ENCODE data around the gene KMT2C. TPM values are rescaled to one million over a fixed set of nuclear protein-coding genes. Genes with fewer than 3 reads are reported as not detected.

The KMT2C gene
- total and polyA plus RNA-seq, 10 of the 15 experiments (the other 5 are each of a cell fraction or from before 2014, with no cell fraction given), result 3.3 to 45.2 (median 19.2) TPM

- ChIA-PET POLR2A (no interaction called here), CTCF (no interaction called here), SMC1A (ENCODE audit: uncharacterized antibody, unreplicated experiment) (no interaction called here), RAD21 (ENCODE audit: unreplicated experiment) (no interaction called here)
- Histone ChIP-seq H3K4me1 (ENCODE audit: control insufficient read depth, insufficient read depth, low read length) (no peaks in the 10 kb centered on the region), H3K36me3 (ENCODE audit: control insufficient read depth in 2 of 2, insufficient read depth in 2 of 2, low read length in 1 of 2) (no peaks in the 10 kb centered on the region; a peak in 1 of 4 replicates), H3K4me2 (ENCODE audit: control insufficient read depth, insufficient read depth) (no peak overlapping the region), H3K79me2 (ENCODE audit: control insufficient read depth, insufficient read depth, low read length) (no peaks in the 10 kb centered on the region), H3K27ac (ENCODE audit: control insufficient read depth, insufficient read depth) (no peak overlapping the region), H2AFZ (ENCODE audit: control insufficient read depth, low read depth, low read length) (no peak overlapping the region), H4K20me1 (ENCODE audit: control insufficient read depth, insufficient read depth) (no peaks in the 10 kb centered on the region), H3K9me3 (replicated peaks; ENCODE audit: control insufficient read depth, insufficient read depth, low read length) (no peaks in the 10 kb centered on the region), H3K4me3 (no peak overlapping the region), H3K27me3 (replicated peaks in 1 of 2; ENCODE audit: control insufficient read depth in 2 of 2, insufficient read depth in 2 of 2, low read length in 1 of 2) (no peaks in the 10 kb centered on the region), H3K9ac (ENCODE audit: control insufficient read depth, insufficient read depth, low read length) (no peak overlapping the region)
- no peak for DNase-seq (ENCODE audit: low read depth, low spot score)
- no peak for ATAC-seq
- 94% methylated on average over 4 of the region's 4 CpGs for WGBS (ENCODE audit: insufficient coverage, insufficient replicate concordance, low lambda C conversion rate, missing lambda C conversion rate)
- no peak for FAIRE-seq
- BruUV-seq (replicated peaks), result no TSS peak
- intact Hi-C loops (cut with micrococcal nuclease; ENCODE audit: unreplicated experiment) (no loop called here), in situ Hi-C loops (cut with MboI) (no loop called here)
- TF ChIP-seq SKIL (IDR thresholded peaks at IDR 0.05; ENCODE audit: low read depth, poor library complexity, severe bottlenecking) (no peak), NR2C2 (IDR thresholded peaks at IDR 0.05; ENCODE audit: borderline replicate concordance, control insufficient read depth, insufficient read length, low read depth) (no peak), SPI1 (IDR thresholded peaks at IDR 0.05; ENCODE audit: borderline replicate concordance, insufficient read depth, low read depth, low read length) (no peak), RAD21 (IDR thresholded peaks at IDR 0.05; ENCODE audit: insufficient read depth, low read depth, low read length) (no peak), WRNIP1 (IDR thresholded peaks at IDR 0.05; ENCODE audit: borderline replicate concordance, low read depth, low read length) (no peak), ETV6 (conservative IDR thresholded peaks at IDR 0.05 in 1 of 2, IDR thresholded peaks at IDR 0.05 in 1 of 2; ENCODE audit: borderline replicate concordance in 1 of 2, low read depth in 1 of 2) (no peak), USF1 (IDR thresholded peaks at IDR 0.05; ENCODE audit: borderline replicate concordance, extremely low read length, insufficient read depth, low read depth, low read length) (no peak), CHD4 (IDR thresholded peaks at IDR 0.05) (no peak), SUZ12 (IDR thresholded peaks at IDR 0.05; ENCODE audit: unreplicated experiment) (no peak), LARP7 (IDR thresholded peaks at IDR 0.05) (no peak), ZNF592 (IDR thresholded peaks at IDR 0.05) (no peak), TAF1 (IDR thresholded peaks at IDR 0.05; ENCODE audit: borderline replicate concordance, low read depth, low read length) (no peak), TCF3 (IDR thresholded peaks at IDR 0.05; ENCODE audit: borderline replicate concordance, insufficient read depth, low read depth, low read length) (no peak), MLLT1 (IDR thresholded peaks at IDR 0.05) (no peak), RUNX3 (IDR thresholded peaks at IDR 0.05; ENCODE audit: low read length) (no peak), HDGF (IDR thresholded peaks at IDR 0.05) (no peak), CREB1 (IDR thresholded peaks at IDR 0.05; ENCODE audit: low read depth) (no peak)
Observed at GRCh38 chr7:152097330-152097729, 338.5 kb downstream of the KMT2C start.

All from GM12878 (cell line).